NCI-H1048 (cell line): ENCODE measurements around the gene BBS12.
"Not testable (repeated sequence)": the region's sequence is repeated elsewhere in the genome, so short reads cannot be mapped to it uniquely, and the experiment has no call there.

Source experiments
- DNase-seq: peaks from one replicate; lab custom pipeline; 2025; lab: John Stamatoyannopoulos, UW

The BBS12 gene

GRCh38 chr4:122765692-122766352 is 33.3 kb downstream of the BBS12 start:
- DNase-seq: no peak

GRCh38 chr4:122766353-122766705 is 33.8 kb downstream of the BBS12 start:
- no peak for DNase-seq

GRCh38 chr4:122766950-122767349 is 34.4 kb downstream of the BBS12 start:
- no peak for DNase-seq

GRCh38 chr4:122771724-122772123 is 39.2 kb downstream of the BBS12 start:
- DNase-seq: no peak

- no peak for DNase-seq
Measured at GRCh38 chr4:122772311-122772710, 39.8 kb downstream of the BBS12 start.

GRCh38 chr4:122772986-122773385 is 40.5 kb downstream of the BBS12 start:
- no peak for DNase-seq

GRCh38 chr4:122775039-122775438 is 42.5 kb downstream of the BBS12 start:
- DNase-seq: no peak

GRCh38 chr4:122775987-122776836 is 43.7 kb downstream of the BBS12 start:
- no peak for DNase-seq

GRCh38 chr4:122776916-122777315 is 44.4 kb downstream of the BBS12 start:
- DNase-seq: no peak

GRCh38 chr4:122777846-122778673 is 45.6 kb downstream of the BBS12 start:
- no peak for DNase-seq

- no peak for DNase-seq
Measured at GRCh38 chr4:122781486-122781885, 49.0 kb downstream of the BBS12 start.

GRCh38 chr4:122783301-122784215 is 51.1 kb downstream of the BBS12 start:
- DNase-seq: no peak

- no peak for DNase-seq
Measured at GRCh38 chr4:122784261-122784660, 51.8 kb downstream of the BBS12 start.

GRCh38 chr4:122785099-122785498 is 52.6 kb downstream of the BBS12 start:
- no peak for DNase-seq

- DNase-seq: not testable (repeated sequence)
Measured at GRCh38 chr4:122786296-122786695, 53.8 kb downstream of the BBS12 start.

- not testable (repeated sequence) for DNase-seq
Measured at GRCh38 chr4:122786920-122787319, 54.4 kb downstream of the BBS12 start.

GRCh38 chr4:122787940-122788339 is 55.4 kb downstream of the BBS12 start:
- no peak for DNase-seq

GRCh38 chr4:122788935-122789334 is 56.4 kb downstream of the BBS12 start:
- no peak for DNase-seq

GRCh38 chr4:122793811-122794210 is 61.3 kb downstream of the BBS12 start:
- DNase-seq: no peak
